Nephron (organoid): Measurements from ENCODE around the gene PGC.

Experiments
- H3K27ac Mint-ChIP-seq, 3 experiments: 2 replicates each; pipeline ENCODE4 v1.8.0; 2020; ENCODE audit warnings: mixed read lengths in 3 of 3, mild to moderate bottlenecking in 2 of 3, moderate library complexity in 1 of 3
- H3K27me3 Mint-ChIP-seq: 2 replicates; pipeline ENCODE4 v1.8.0; 2021; ENCODE audit warnings: low read depth, mild to moderate bottlenecking, moderate library complexity, mixed read lengths
- H3K36me3 Mint-ChIP-seq: 2 replicates; pipeline ENCODE4 v1.8.0; 2020; ENCODE audit warnings: low read depth, mixed read lengths
- H3K4me1 Mint-ChIP-seq: 2 replicates; pipeline ENCODE4 v1.8.0; 2020; ENCODE audit warnings: mixed read lengths
- H3K4me3 Mint-ChIP-seq, 3 experiments: 2 replicates each; pipeline ENCODE4 v1.8.0; 2020; ENCODE audit warnings: mild to moderate bottlenecking in 3 of 3, mixed read lengths in 3 of 3, moderate library complexity in 2 of 3
- H3K9me3 Mint-ChIP-seq: 2 replicates; pipeline ENCODE4 v1.8.0; 2020; ENCODE audit warnings: mixed read lengths
- CTCF ChIP-seq, 3 experiments: fragments of 200-600 bp; sonication (generic); IDR thresholded peaks; one replicate each; pipeline ENCODE4 v1.5.0; 2021; ENCODE audit warnings: antibody characterized with exemption in 3 of 3; ENCODE audit not compliant: unreplicated experiment in 3 of 3

PGC gene

GRCh38 chr6:41787219-41787917 lies 40.2 kb upstream of the PGC start, which contains the start of gene TOMM6:
Gene TOMM6, plus strand, starts transcription at chr6:41787694. Its CDS starts 4 bp downstream, at chr6:41787698.
- peak within 1 kb of the TSS; percentile 95 to 97 (median 96) for H3K27ac Mint-ChIP-seq

DNA sequence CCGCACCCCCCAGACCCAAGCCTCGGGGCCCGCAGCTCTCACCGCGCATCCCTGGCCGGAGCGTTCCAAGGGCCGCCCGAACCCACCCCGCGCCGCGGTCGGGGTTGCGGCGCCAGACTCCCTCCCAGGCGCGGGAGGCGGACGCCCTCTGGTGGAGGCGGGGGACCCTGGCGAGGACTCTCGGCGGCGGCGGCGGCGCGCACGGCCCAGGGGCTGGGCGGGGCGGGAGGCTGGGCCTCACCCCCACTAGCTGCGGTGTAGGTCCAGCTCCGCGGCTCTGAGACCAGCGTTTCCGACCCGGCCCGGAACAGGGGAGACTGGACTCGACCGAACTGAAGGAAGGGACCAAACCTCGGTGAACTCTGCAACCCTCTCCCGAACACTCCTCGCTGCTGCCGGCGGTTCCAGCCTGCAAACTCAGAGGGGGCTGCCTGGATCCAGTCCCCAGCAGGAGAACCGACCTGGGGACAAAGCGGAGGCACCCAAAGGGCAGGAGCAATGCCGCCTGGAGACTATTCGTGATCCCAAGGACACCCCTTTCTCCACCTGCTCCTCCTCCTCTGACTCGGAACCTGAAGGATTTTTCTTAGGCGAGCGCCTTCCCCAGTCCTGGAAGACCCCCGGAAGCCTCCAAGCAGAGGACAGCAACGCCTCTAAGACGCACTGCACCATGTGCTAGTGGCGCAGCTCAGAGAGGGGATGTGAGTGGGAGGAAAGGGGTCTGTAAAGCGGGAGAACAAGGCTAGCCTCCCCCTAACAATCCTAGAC lies 39.4 kb upstream of the PGC start:
- Mint-ChIP-seq H3K36me3 (peaks cover 22% of the 10 kb centered on the region), H3K27ac (peak overlapping the region; percentile 95 to 97 (median 96)), H3K9me3 (no peaks in the 10 kb centered on the region), H3K27me3 (no peaks in the 10 kb centered on the region), H3K4me3 (peak overlapping the region; percentile 92 to 99 (median 93)), H3K4me1 (peaks cover 26% of the 10 kb centered on the region)
- peak; percentile 58 to 86 (median 74) for TF ChIP-seq CTCF (IDR thresholded peaks at IDR 0.05; ENCODE audit: unreplicated experiment in 3 of 3)

More at GRCh38 chr6:41787219-41787917, 40.2 kb upstream of the PGC start, which contains the start of gene TOMM6:
- Mint-ChIP-seq H3K9me3 (no peaks in the 10 kb centered on the region), H3K4me1 (peaks cover 26% of the 10 kb centered on the region), H3K27me3 (no peaks in the 10 kb centered on the region), H3K36me3 (peaks cover 24% of the 10 kb centered on the region), H3K4me3 (peak within 1 kb of the TSS; percentile 92 to 99 (median 93))
- peak; percentile 94 to 96 (median 95) for TF ChIP-seq CTCF (IDR thresholded peaks at IDR 0.05; ENCODE audit: unreplicated experiment in 3 of 3)

DNA sequence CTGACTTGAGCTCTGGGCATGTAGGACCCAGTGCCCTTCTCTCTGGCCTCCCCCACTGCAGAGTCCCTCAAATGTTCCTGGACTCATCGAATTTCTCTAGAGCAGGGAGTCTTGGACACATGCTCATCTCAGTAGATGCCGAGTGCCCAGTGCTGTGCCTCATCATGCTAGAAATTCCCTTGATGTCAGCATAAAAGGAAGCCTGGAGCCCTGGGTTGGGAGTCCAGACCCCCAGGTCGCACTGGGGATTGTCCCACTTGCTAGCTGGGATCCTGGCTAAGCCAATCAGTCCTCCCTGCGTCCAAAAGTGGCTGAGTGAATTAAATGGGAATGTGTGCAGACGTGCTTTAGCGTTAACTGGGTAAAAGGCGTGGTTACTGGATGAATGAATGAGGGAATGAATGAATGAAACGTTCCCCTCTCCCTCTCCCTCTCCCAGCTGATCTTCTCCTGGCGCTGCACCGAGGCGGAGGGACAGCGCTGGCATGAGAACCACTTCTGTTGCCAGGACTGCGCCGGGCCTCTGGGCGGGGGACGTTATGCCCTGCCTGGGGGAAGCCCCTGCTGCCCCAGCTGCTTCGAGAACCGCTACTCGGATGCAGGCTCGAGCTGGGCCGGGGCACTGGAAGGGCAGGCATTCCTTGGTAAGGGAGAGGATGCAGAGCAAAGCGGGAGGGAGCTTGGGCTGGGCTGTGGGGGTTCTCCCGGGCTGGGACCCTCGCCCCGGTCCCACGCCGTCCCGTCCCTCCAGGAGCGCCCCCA lies 38.7 kb upstream of the PGC start:
- Mint-ChIP-seq H3K4me1 (peaks cover 31% of the 10 kb centered on the region), H3K27ac (peak overlapping the region; percentile 60 to 73 (median 69)), H3K27me3 (no peaks in the 10 kb centered on the region), H3K9me3 (no peaks in the 10 kb centered on the region), H3K4me3 (peak overlapping the region; percentile 92 to 99 (median 93)), H3K36me3 (peaks cover 18% of the 10 kb centered on the region)
- TF ChIP-seq CTCF (IDR thresholded peaks at IDR 0.05; ENCODE audit: unreplicated experiment in 3 of 3): no peak

DNA sequence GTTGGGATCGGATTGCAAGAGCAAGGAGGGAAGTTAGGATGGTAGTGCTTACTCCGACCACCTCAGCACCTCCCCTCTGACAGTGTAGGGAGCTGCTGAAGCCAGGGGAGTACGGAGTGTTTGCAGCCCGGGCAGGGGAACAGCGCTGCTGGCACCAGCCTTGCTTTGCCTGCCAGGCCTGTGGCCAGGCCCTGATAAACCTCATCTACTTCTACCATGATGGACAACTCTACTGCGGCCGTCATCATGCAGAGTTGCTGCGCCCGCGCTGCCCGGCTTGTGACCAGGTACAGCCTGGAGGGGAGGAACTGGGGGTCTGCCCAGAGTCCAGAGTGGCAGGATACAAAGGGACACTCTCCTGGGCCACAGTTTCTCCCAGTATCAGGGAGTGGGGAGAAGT lies 38.1 kb upstream of the PGC start:
- H3K27me3 Mint-ChIP-seq: no peaks in the 10 kb centered on the region
- H3K36me3 Mint-ChIP-seq: peaks cover 17% of the 10 kb centered on the region
- no peaks in the 10 kb centered on the region for H3K9me3 Mint-ChIP-seq
- TF ChIP-seq CTCF (IDR thresholded peaks at IDR 0.05; ENCODE audit: unreplicated experiment in 3 of 3): no peak
- no peak overlapping the region for H3K27ac Mint-ChIP-seq
- peaks cover 32% of the 10 kb centered on the region for H3K4me1 Mint-ChIP-seq
- H3K4me3 Mint-ChIP-seq: peak overlapping the region; percentile 92 to 99 (median 93)

- H3K36me3 Mint-ChIP-seq: peaks cover 11% of the 10 kb centered on the region
- H3K9me3 Mint-ChIP-seq: no peaks in the 10 kb centered on the region
- H3K4me1 Mint-ChIP-seq: peaks cover 31% of the 10 kb centered on the region
- no peaks in the 10 kb centered on the region for H3K27me3 Mint-ChIP-seq
- H3K27ac Mint-ChIP-seq: peak overlapping the region in 1 of 3 experiments; percentile 17
- TF ChIP-seq CTCF (IDR thresholded peaks at IDR 0.05; ENCODE audit: unreplicated experiment in 3 of 3): no peak
- H3K4me3 Mint-ChIP-seq: peak overlapping the region; percentile 92 to 99 (median 93)
Observed at GRCh38 chr6:41784581-41785171, 37.5 kb upstream of the PGC start.
